ENCODE data around the gene SGSM1.
A peak's percentile ranks its signal among the peaks of the same experiment; 100 is the strongest.
"Not testable (repeated sequence)": the region's sequence is repeated elsewhere in the genome, so short reads cannot be mapped to it uniquely, and the experiment has no call there.

The SGSM1 gene

GRCh38 chr22:24807284-24807950 is 1.4 kb downstream of the SGSM1 start:
- no peak for DNase-seq

GRCh38 chr22:24809331-24809730 is 3.3 kb downstream of the SGSM1 start:
- DNase-seq = no peak

GRCh38 chr22:24810043-24810749 is 4.2 kb downstream of the SGSM1 start:
- peak; percentile 61 for DNase-seq

- no peak for DNase-seq
Measured at GRCh38 chr22:24812950-24813775, 7.2 kb downstream of the SGSM1 start.

- DNase-seq = no peak
Measured at GRCh38 chr22:24813861-24814770, 8.1 kb downstream of the SGSM1 start.

GRCh38 chr22:24816806-24817205 is 10.8 kb downstream of the SGSM1 start:
- no peak for DNase-seq

GRCh38 chr22:24819487-24819886 is 13.5 kb downstream of the SGSM1 start:
- no peak for DNase-seq

GRCh38 chr22:24819911-24820461 is 14.0 kb downstream of the SGSM1 start:
- no peak for DNase-seq

GRCh38 chr22:24822471-24822870 is 16.5 kb downstream of the SGSM1 start:
- DNase-seq = no peak

GRCh38 chr22:24823787-24824186 is 17.8 kb downstream of the SGSM1 start:
- no peak for DNase-seq

- no peak for DNase-seq
Measured at GRCh38 chr22:24824250-24824649, 18.2 kb downstream of the SGSM1 start.

GRCh38 chr22:24824915-24825314 is 18.9 kb downstream of the SGSM1 start:
- DNase-seq = no peak

- DNase-seq = no peak
Measured at GRCh38 chr22:24826710-24827285, 20.8 kb downstream of the SGSM1 start.

- peak; percentile 85 for DNase-seq
Measured at GRCh38 chr22:24827296-24827695, 21.3 kb downstream of the SGSM1 start.

- no peak for DNase-seq
Measured at GRCh38 chr22:24830205-24830979, 24.4 kb downstream of the SGSM1 start.

GRCh38 chr22:24831687-24832086 is 25.7 kb downstream of the SGSM1 start:
- DNase-seq = no peak

GRCh38 chr22:24833881-24834495 is 28.0 kb downstream of the SGSM1 start:
- no peak for DNase-seq

- peak; percentile 16 for DNase-seq
Measured at GRCh38 chr22:24834845-24835570, 29.0 kb downstream of the SGSM1 start.

- DNase-seq = no peak
Measured at GRCh38 chr22:24836282-24836681, 30.3 kb downstream of the SGSM1 start.

GRCh38 chr22:24837517-24837916 is 31.5 kb downstream of the SGSM1 start:
- DNase-seq = not testable (repeated sequence)

Measured in NCI-H748 treated with DMSO at 0.1 percent for 48 hours (cell line).